GM12891 (cell line): ENCODE measurements around the gene C1orf35.

ENCODE experiments used
- PAX5 ChIP-seq: IDR thresholded peaks from 2 replicates; pipeline ENCODE4 v1.6.1; 2011; ENCODE audit warnings: low read length, moderate library complexity, mild to moderate bottlenecking; ENCODE audit not compliant: insufficient read depth, severe bottlenecking
- POLR2A ChIP-seq: IDR thresholded peaks from 2 replicates; pipeline ENCODE4 v1.6.1; 2011; ENCODE audit warnings: low read depth, low read length, control low read depth
- POLR2AphosphoS5 ChIP-seq: IDR thresholded peaks from 2 replicates; pipeline ENCODE4 v1.6.1; 2011; ENCODE audit warnings: low read depth, low read length, control low read depth
- POU2F2 ChIP-seq: IDR thresholded peaks from 2 replicates; pipeline ENCODE4 v1.6.1; 2011; ENCODE audit warnings: low read depth, mild to moderate bottlenecking, control low read depth, low read length, moderate library complexity
- SPI1 ChIP-seq: IDR thresholded peaks from 2 replicates; pipeline ENCODE4 v1.6.1; 2011; ENCODE audit warnings: low read depth, low read length, control low read depth
- TAF1 ChIP-seq: IDR thresholded peaks from 2 replicates; pipeline ENCODE4 v1.6.1; 2011; ENCODE audit warnings: low read depth, low read length, control low read depth

DNA sequence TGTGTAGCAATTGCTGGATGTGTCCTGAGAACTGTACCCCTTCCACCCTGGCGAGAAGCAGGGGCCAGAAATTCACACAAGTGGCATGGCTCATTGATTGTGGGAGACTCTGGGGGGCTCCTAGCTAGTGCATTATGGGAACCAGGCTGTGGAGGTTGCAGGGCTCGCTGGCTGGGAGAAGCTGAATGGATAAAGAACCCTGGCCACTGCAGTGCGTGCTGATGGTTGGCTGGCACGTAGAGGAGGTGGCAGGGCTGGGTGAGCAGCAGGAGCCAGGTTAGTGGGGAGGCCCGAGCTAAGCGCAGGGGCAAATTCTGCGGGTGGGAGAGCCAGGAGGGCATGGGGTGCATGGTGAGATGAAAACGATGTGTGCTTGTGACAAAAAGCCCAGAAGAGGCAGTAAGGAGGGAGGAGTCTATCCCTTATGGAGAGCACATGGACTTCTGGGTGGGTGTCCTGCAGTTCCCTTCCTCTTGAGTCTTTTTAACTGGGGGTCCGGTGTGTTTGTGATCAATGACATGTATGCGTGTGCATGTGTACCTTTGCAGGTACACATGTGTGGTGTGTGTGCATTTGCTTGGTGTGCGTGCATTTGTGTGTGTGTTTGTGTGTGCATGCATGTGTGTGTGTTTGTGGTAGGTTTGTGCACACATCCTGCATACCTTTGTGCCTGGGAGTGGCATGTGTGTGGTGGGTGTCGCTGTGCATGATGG is 40.5 kb upstream of the C1orf35 start:
- TF ChIP-seq SPI1, result no peak
- TF ChIP-seq POLR2AphosphoS5, result no peak
- TF ChIP-seq TAF1, result no peak
- TF ChIP-seq POLR2A, result no peak
- TF ChIP-seq PAX5, result no peak
- TF ChIP-seq POU2F2, result no peak
